Immature natural killer cell (primary cell): ENCODE data around the gene MYH9. TPM values are rescaled to one million over a fixed set of nuclear protein-coding genes. Genes with fewer than 3 reads are reported as not detected.
A peak's percentile ranks its signal among the peaks of the same experiment; 100 is the strongest.
"Not testable (repeated sequence)": the region's sequence is repeated elsewhere in the genome, so short reads cannot be mapped to it uniquely, and the experiment has no call there.

Experiments used
- DNase-seq, 3 donors: peaks; one replicate each; pipeline ENCODE4 v3.0.0; 2022; ENCODE audit warnings: mixed read lengths in 1 of 3
- H3K27ac Mint-ChIP-seq, 6 donors: one replicate each; pipeline ENCODE4 v1.8.0; 2020; ENCODE audit warnings: mixed read lengths in 6 of 6, mild to moderate bottlenecking in 5 of 6, inconsistent platforms in 4 of 6, moderate library complexity in 3 of 6
- H3K27me3 Mint-ChIP-seq, 3 donors: one replicate each; pipeline ENCODE4 v1.8.0; 2020 to 2021; ENCODE audit warnings: low read depth in 3 of 3, mild to moderate bottlenecking in 3 of 3, mixed read lengths in 3 of 3, moderate library complexity in 3 of 3, inconsistent platforms in 1 of 3
- H3K36me3 Mint-ChIP-seq, 3 donors: one replicate each; pipeline ENCODE4 v1.8.0; 2020; ENCODE audit warnings: mixed read lengths in 3 of 3, inconsistent platforms in 2 of 3, mild to moderate bottlenecking in 2 of 3
- H3K4me1 Mint-ChIP-seq, 2 donors: one replicate each; pipeline ENCODE4 v1.8.0; 2020; ENCODE audit warnings: inconsistent platforms in 2 of 2, mild to moderate bottlenecking in 2 of 2, mixed read lengths in 2 of 2, moderate library complexity in 1 of 2
- H3K4me3 Mint-ChIP-seq, 5 donors: one replicate each; pipeline ENCODE4 v1.8.0; 2020; ENCODE audit warnings: mild to moderate bottlenecking in 5 of 5, mixed read lengths in 5 of 5, inconsistent platforms in 3 of 5, moderate library complexity in 3 of 5
- H3K9me3 Mint-ChIP-seq, 6 donors: one replicate each; pipeline ENCODE4 v1.8.0; 2020; ENCODE audit warnings: mild to moderate bottlenecking in 6 of 6, mixed read lengths in 6 of 6, inconsistent platforms in 4 of 6, moderate library complexity in 3 of 6
- polyA plus RNA-seq, 3 donors: library from polyadenylated mRNA; unstranded; fragments of 300-500 nt; fragmentation: Illumina TruSeq; gene quantifications; one replicate each; pipeline ENCODE4 v1.2.3, GENCODE V29; 2021

Gene MYH9
- polyA plus RNA-seq, 3 donors from 2014 or later, result 8.7 to 355 (median 40.2) TPM

DNA sequence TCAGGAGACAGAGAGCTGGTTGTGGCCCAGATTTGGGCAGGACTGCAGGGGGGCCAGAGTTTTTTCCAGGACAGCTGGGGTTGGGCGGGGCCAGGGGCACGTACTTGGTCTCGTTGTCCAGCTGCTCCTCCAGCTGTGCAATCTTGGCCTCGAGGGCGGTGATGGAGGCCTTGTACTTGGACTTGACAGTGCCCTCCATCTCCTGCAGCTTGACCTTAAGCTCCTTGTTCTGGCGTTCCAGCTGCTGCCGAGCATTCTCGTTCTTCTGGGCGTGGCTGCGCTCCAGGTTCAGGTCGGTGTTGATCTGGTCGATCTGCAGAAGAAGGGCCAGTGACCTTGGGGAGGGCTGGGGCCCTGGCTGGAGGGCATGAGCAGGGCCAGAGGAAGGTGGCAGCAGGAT, 102.8 kb downstream of the MYH9 start:
- no peak for DNase-seq
- H3K27ac Mint-ChIP-seq, result no peak overlapping the region
- no peaks in the 10 kb centered on the region for H3K9me3 Mint-ChIP-seq
- H3K27me3 Mint-ChIP-seq, result peaks cover 12 to 37% (median 23%) of the 10 kb centered on the region in 3 donors
- no peak overlapping the region for H3K4me3 Mint-ChIP-seq
- H3K36me3 Mint-ChIP-seq, result peaks cover 19 to 62% (median 29%) of the 10 kb centered on the region in 3 donors
- peaks cover 35 to 38% of the 10 kb centered on the region in 2 donors for H3K4me1 Mint-ChIP-seq

DNA sequence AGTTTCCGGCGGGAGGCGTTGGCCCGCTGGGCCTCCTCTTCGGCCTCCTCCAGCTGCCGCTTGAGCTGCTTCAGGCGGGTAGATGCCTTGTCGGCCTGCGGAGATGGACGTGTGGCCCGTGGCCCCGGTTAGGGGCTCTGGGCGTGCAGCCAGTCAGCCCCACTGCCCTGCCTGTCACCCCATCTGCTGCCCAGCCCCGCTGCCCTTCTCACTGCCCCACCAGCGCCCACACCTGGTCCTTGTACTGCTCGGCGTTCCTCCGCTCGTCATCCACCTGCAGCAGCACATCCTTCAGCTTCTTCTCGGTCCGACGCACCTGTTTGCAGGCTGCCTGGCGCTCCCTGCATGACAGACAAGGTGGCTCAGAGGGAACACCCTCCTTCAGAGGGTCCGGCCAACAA, 103.6 kb downstream of the MYH9 start:
- Mint-ChIP-seq H3K4me1 (peaks cover 26 to 30% of the 10 kb centered on the region in 2 donors), H3K36me3 (peaks cover 16 to 59% (median 24%) of the 10 kb centered on the region in 3 donors), H3K4me3 (no peak overlapping the region), H3K27me3 (peaks cover 12 to 37% (median 18%) of the 10 kb centered on the region in 3 donors), H3K27ac (peak overlapping the region in 1 of 6 donors; percentile 23), H3K9me3 (no peaks in the 10 kb centered on the region)
- DNase-seq, result no peak

DNA sequence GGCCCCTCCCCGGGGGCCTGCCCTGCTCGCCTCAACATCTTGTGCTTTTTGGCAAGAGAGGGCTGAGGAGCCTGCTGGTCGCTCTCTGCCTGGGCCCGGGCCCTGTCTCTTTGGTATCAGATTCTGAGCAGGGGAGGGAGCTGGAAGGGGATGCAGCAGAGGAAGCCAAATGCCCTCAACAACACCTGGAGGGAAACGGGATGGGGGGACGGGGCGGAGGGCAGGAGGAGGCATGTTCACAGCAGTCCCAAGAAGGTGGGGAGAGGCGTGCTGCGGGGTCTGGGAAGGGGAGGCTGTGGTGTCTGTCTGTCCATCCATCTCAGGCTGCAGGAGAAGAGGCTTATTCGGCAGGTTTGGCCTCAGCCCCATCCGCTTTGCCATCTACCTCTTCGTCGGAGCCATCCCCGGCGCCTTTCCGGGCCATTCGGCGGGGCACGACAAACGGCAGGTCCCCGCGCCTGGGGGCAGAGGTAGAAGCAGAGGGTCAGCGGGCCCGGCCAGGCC, 105.4 kb downstream of the MYH9 start:
- no peak overlapping the region for H3K4me3 Mint-ChIP-seq
- H3K27me3 Mint-ChIP-seq, result peaks cover 9 to 33% (median 14%) of the 10 kb centered on the region in 3 donors
- no peak for DNase-seq
- peaks cover 19 to 22% of the 10 kb centered on the region in 2 donors for H3K4me1 Mint-ChIP-seq
- H3K36me3 Mint-ChIP-seq, result peaks cover 14 to 45% (median 16%) of the 10 kb centered on the region in 3 donors
- no peak overlapping the region for H3K27ac Mint-ChIP-seq
- H3K9me3 Mint-ChIP-seq, result no peaks in the 10 kb centered on the region

DNA sequence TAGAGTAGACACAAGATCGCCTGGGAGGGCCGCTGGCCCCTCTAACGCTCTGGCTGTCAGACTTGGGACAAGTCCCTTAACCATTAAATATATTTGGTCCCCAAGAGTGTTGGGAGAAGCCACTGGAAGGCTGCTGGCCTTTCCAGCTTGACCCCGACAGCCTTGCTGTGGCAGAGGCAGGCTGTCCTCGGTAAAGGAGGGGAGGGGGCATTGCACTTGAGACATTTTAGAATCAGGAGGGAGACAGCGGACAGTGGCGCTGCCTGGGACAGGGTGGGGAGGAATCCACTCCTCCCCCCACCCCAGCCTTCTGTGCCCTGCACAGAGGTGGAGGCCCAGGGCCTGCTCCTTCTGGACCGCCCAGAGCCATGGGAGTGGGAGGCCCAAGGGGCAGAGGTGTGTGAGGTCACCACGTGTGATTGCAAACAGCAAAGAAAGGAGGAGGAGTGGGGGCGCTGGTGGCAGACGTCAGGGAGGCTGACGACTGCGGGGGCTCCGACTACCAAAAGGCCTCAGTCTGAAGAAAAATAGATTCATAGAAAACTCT, 105.9 kb downstream of the MYH9 start:
- no peak for DNase-seq
- H3K27ac Mint-ChIP-seq, result peak overlapping the region in 1 of 6 donors; percentile 82
- H3K4me3 Mint-ChIP-seq, result no peak overlapping the region
- H3K36me3 Mint-ChIP-seq, result peaks cover 9 to 40% (median 11%) of the 10 kb centered on the region in 3 donors
- H3K27me3 Mint-ChIP-seq, result peaks cover 4 to 28% (median 10%) of the 10 kb centered on the region in 3 donors
- H3K9me3 Mint-ChIP-seq, result no peaks in the 10 kb centered on the region
- peaks cover 16 to 22% of the 10 kb centered on the region in 2 donors for H3K4me1 Mint-ChIP-seq

DNA sequence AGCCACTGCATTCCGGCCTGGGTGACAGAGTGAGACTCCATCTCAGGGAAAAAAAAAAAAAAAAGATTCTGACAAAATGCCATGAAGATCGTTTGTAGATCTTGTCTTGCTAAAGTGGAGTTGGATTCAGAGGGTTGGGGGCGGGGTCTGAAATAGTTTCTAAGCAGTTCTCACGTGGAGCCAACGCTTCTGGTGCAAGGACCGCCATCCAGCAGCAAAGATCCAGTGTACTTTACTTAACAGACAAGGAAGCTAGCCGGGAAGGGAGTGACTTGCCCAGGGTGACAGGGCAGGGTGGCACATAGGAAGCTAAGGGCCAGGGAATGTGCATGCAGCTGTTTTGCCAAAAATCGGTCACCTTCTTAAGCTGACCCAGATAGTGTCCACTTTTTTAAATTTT, 107.4 kb downstream of the MYH9 start:
- no peak for DNase-seq
- H3K27me3 Mint-ChIP-seq, result peaks cover 0 to 17% (median 10%) of the 10 kb centered on the region in 3 donors
- H3K4me3 Mint-ChIP-seq, result no peak overlapping the region
- H3K9me3 Mint-ChIP-seq, result no peaks in the 10 kb centered on the region
- peaks cover 4 to 34% (median 7%) of the 10 kb centered on the region in 3 donors for H3K36me3 Mint-ChIP-seq
- peak overlapping the region in 3 of 6 donors; percentile 52 to 71 (median 53) for H3K27ac Mint-ChIP-seq
- H3K4me1 Mint-ChIP-seq, result peaks cover 12 to 18% of the 10 kb centered on the region in 2 donors

DNA sequence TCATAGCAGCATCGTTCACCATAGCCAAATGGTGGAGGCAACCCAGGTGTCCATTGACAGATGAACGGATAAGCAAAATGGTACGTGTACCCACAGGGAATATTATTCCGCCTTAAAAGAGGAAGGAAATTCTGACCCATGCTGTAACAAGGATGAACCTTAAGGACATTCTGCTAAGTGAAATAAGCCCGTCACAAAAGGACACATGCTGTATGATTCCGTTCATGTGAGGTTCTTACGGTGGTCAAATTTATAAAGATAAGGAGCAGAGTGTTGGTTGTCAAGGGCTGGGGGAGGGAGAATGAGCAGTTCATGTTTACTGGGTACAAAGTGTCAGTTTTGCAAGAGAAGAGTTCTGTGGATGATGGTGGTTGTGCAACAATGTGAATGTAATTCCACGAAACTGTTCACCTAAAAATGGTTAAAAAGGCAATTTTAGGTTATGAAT, 108.5 kb downstream of the MYH9 start:
- H3K27me3 Mint-ChIP-seq, result peaks cover 0 to 21% (median 6%) of the 10 kb centered on the region in 3 donors
- peaks cover 7 to 29% (median 10%) of the 10 kb centered on the region in 3 donors for H3K36me3 Mint-ChIP-seq
- no peaks in the 10 kb centered on the region for H3K9me3 Mint-ChIP-seq
- no peak for DNase-seq
- H3K4me3 Mint-ChIP-seq, result no peak overlapping the region
- peaks cover 12 to 18% of the 10 kb centered on the region in 2 donors for H3K4me1 Mint-ChIP-seq
- peak overlapping the region in 4 of 6 donors; percentile 40 to 60 (median 48) for H3K27ac Mint-ChIP-seq

DNA sequence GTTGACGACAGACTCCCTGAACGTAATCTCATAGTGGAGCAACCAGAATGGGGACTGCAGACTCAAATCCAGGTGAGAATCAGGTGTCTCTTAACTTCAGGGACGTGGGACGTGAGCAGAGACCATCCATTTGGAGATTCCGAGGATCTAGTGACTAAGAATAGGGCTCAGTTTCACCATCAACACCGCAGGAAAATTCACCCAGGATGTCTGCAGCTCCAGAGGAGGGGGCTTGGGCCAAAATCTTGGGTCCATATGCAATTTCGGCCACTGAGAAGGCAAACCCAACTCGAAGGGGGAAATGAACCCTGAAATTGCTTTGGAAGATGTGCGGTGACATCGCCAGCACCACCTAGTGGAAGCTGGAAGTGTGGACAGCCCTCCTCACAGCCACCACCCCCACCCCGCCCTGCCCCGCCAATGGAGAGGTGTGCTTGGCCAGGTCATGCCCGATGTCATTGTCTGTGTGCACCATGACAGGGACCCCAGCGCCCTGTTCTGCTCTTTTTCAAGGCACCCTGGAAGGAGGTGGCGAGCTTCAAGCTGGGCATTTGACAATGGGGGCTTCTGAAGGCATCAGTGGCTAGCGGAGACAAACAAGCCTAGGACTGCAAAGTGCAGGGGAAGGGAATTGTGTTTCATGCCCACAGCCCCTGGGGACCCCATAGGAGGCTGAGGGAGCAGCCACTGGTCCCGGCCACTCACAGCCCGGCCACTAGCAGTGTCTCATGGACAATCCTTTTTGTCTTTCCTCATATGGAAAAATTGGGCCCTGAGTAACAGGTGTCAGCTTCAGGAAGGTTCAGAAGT, 110.1 kb downstream of the MYH9 start:
- Mint-ChIP-seq H3K4me3 (no peak overlapping the region), H3K27ac (peak overlapping the region; percentile 16 to 82 (median 58)), H3K9me3 (no peaks in the 10 kb centered on the region), H3K27me3 (peaks cover 0 to 18% (median 5%) of the 10 kb centered on the region in 3 donors), H3K36me3 (peaks cover 7 to 29% (median 16%) of the 10 kb centered on the region in 3 donors), H3K4me1 (peaks cover 12 to 18% of the 10 kb centered on the region in 2 donors)
- DNase-seq, result peak; percentile 40 to 53 (median 46)

DNA sequence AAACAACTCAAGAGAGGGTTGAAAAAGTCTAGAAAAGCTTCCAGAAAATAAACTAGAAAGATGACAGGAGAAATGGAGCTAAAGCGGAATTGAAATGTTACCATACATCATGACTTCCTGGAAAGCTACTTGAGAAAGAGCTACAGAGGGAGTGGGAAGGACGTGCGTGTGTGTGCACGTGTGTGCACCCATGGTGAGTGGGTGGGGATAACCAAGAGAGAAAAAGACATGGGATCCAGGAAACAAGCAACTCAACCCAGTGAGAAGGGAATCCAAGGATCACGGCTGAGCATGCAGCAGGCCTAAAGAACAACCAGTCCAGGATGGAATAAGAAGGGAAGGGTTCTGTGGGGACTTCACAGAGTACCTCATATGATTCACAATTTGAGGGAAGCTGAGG, 113.2 kb downstream of the MYH9 start:
- peaks cover 0 to 9% (median 3%) of the 10 kb centered on the region in 3 donors for H3K27me3 Mint-ChIP-seq
- H3K4me3 Mint-ChIP-seq, result peak overlapping the region in 1 of 5 donors; percentile 15
- peaks cover 12 to 18% of the 10 kb centered on the region in 2 donors for H3K4me1 Mint-ChIP-seq
- H3K27ac Mint-ChIP-seq, result no peak overlapping the region
- DNase-seq, result no peak
- H3K36me3 Mint-ChIP-seq, result peaks cover 0 to 16% (median 9%) of the 10 kb centered on the region in 3 donors
- no peaks in the 10 kb centered on the region for H3K9me3 Mint-ChIP-seq

DNA sequence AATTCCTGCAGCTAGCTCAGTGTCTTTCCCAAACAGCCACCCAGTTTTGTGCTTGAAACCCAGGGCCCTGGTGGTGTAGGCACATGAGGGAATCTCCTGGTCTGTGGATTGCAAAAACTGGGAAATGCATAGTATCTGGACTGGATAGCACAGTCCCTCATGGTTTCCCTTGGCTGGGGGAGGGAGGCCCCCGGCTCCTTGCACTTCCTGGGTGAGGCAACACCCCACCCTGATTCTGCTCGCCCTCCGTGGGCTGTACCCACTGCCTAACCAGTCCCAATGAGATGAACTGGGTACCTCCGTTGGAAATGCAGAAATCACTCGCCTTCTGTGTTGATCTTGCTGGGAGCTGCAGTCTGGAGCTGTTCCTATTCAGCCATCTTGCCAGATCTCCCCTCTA, 115.8 kb downstream of the MYH9 start:
- H3K9me3 Mint-ChIP-seq, H3K27ac Mint-ChIP-seq, H3K27me3 Mint-ChIP-seq, H3K4me3 Mint-ChIP-seq, H3K4me1 Mint-ChIP-seq, DNase-seq: not testable (repeated sequence)
- peaks cover 5 to 20% (median 19%) of the 10 kb centered on the region in 3 donors for H3K36me3 Mint-ChIP-seq

DNA sequence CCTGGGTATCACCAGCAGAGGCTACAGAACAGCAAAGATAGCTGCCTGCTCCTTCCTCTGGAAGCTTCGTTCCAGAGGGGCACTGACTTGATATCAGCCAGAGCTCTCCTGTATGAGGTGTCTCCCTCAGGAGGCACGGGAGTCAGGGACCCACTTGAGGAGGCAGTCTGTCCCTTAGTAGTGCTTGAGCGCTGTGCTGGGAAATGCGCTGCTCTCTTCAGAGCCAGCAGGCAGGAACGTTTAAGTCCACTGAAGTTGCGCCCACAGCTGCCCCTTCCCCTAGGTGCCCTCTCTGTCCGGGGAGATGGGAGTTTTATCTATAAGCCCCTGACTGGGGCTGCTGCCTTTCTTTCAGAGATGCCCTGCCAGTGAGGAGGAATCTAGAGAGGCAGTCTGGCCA, 116.5 kb downstream of the MYH9 start:
- not testable (repeated sequence) for H3K4me3 Mint-ChIP-seq, H3K27me3 Mint-ChIP-seq, DNase-seq, H3K4me1 Mint-ChIP-seq, H3K27ac Mint-ChIP-seq, H3K9me3 Mint-ChIP-seq
- peaks cover 8 to 23% (median 22%) of the 10 kb centered on the region in 3 donors for H3K36me3 Mint-ChIP-seq

DNA sequence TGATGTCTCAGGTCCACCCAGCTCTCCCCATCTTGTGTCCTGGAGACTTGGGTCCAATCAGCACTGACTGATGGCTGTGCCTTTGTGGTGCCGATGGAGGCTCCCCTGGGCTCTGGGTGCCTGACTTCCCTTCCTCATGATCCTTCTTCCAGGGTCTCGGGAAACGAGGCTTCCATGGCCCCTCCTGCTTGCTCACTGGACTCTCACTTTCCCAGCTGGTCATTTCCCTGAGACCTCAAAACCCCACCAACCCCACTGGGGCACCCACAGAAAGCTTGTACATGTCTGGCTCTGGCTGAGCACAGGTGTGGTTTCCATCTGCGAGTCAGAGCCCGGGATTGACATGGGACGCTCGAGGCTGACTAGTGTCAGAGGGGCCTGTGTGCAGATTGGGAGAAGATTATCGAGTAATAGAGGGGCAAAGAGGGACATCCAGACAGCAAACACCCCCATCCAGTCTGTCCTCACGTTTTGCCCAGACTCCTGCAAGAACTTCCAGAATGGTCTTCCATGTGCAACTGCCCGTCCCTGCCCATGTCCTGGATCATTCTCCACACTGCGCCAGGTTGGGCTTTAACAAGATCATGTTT, 119.8 kb downstream of the MYH9 start:
- H3K36me3 Mint-ChIP-seq, result peaks cover 13 to 43% (median 22%) of the 10 kb centered on the region in 3 donors
- peaks cover 0 to 3% of the 10 kb centered on the region in 2 donors for H3K4me1 Mint-ChIP-seq
- no peaks in the 10 kb centered on the region for H3K9me3 Mint-ChIP-seq
- DNase-seq, result no peak
- no peak overlapping the region for H3K4me3 Mint-ChIP-seq
- H3K27ac Mint-ChIP-seq, result no peak overlapping the region
- H3K27me3 Mint-ChIP-seq, result peaks cover 0 to 3% (median 0%) of the 10 kb centered on the region in 3 donors

DNA sequence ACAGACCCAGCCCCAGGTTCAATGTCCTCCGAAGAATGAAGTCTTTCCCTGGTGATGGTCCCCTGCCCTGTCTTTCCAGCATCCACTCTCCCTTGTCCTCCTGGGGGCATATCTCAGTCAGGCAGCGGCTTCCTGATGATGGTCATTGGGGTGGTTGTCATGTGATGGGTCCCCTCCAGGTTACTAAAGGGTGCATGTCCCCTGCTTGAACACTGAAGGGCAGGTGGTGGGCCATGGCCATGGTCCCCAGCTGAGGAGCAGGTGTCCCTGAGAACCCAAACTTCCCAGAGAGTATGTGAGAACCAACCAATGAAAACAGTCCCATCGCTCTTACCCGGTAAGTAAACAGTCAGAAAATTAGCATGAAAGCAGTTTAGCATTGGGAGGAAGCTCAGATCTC, 120.7 kb downstream of the MYH9 start:
- Mint-ChIP-seq H3K4me3 (no peak overlapping the region), H3K4me1 (peaks cover 0 to 3% of the 10 kb centered on the region in 2 donors), H3K27me3 (peaks cover 0 to 3% (median 0%) of the 10 kb centered on the region in 3 donors), H3K9me3 (no peaks in the 10 kb centered on the region), H3K36me3 (peaks cover 13 to 46% (median 22%) of the 10 kb centered on the region in 3 donors), H3K27ac (no peak overlapping the region)
- DNase-seq, result no peak

DNA sequence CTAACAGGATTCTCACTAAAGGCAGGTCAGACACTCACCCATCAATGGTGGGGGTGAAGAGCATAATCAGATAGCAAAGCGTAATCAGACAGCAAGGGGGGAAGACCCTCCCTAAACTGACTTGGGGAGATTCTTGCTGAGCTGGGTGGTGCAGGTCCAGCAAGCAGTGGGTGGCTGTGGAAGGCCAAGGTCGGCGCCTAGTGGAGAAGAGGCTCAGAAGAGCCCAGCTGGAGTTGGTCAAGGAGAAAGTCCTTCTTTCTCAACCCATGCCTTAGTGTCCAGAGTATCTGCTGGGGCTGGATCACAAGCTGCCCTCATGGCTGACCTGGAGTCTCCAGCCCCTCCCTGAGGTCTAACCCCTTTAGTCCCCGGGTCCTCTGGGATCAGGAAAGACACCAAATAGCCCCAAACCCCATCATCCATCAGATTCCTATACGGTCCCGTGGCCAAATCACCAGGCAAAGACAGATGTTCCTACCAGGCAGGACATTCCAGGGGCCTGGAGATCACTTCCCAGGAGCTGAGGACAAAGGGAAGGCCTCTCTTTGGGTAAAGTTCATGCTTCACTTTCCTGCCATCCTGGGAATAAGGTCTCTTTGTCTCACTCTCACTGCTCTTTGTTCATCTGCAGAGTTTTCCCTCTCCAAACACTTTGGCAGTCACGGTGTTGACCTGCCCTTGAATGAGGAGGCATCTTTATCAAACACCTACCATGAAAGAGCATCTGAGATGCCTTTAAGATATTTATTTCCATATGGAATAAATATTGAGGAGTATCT, 123.7 kb downstream of the MYH9 start:
- H3K36me3 Mint-ChIP-seq, result peaks cover 13 to 61% (median 26%) of the 10 kb centered on the region in 3 donors
- H3K27me3 Mint-ChIP-seq, H3K27ac Mint-ChIP-seq, H3K9me3 Mint-ChIP-seq, H3K4me3 Mint-ChIP-seq, DNase-seq: not testable (repeated sequence)
- H3K4me1 Mint-ChIP-seq, result peaks cover 13 to 15% of the 10 kb centered on the region in 2 donors
